Limb (tissue), 2 donors: ENCODE results near the gene MAPRE2.

Source experiments
- DNase-seq, 2 donors: peaks; one replicate each; pipeline ENCODE4 v3.0.0-alpha.2; 2016; ENCODE audit errors: extremely low spot score in 2 of 2

MAPRE2 gene

GRCh38 chr18:35121531-35121930, 80.3 kb downstream of the MAPRE2 start:
- no peak for DNase-seq

DNA sequence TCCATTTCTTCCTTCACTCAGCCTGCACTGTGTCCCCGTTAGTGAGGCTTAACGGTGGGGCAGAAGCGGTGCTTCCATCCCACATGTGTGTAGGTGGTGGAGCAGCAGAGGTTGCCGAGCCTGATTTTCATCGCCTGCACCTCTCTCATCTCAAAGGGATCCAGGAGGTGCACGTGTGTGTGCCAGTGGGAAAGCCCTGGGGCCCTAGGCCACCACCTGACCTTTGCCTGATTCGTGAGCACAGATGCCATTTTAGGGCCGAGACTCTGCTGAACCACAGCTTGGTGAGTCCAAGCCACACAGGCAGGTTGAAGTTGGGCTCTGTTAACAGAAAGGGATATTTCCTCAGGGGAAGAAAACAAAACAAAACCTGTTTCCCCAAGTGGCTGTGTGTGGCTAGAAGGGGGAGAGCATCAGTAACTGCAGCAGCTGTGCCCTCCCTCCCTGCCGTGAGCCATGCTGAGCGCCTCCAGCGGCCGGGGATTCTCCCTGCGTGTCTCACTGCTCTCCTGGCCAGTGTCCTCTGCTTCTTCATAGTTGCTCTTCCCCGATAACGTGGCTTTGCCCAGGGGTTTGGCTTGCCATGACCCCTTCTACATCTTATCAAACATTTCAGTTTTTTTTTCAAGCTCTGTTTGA, 81.5 kb downstream of the MAPRE2 start:
- DNase-seq, result no peak

DNA sequence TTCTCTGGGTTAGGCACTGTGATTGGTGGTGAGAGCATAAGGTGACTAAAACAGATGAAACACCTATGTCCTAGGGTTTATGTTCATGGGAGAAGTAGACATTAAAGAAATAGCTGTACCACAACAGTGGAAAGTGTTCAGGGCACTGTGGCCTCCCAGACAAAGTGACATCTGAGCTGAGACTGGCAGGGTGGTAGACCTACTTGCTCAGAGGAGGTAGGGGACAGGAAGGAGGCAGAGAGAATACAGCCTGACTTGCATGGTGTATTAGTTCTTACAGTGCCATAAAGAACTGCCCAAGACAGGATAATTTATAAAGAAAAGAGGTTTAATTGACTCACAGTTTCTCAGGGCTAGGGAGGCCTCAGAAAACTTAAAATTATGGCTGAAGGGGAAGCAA, 82.6 kb downstream of the MAPRE2 start:
- no peak for DNase-seq

DNA sequence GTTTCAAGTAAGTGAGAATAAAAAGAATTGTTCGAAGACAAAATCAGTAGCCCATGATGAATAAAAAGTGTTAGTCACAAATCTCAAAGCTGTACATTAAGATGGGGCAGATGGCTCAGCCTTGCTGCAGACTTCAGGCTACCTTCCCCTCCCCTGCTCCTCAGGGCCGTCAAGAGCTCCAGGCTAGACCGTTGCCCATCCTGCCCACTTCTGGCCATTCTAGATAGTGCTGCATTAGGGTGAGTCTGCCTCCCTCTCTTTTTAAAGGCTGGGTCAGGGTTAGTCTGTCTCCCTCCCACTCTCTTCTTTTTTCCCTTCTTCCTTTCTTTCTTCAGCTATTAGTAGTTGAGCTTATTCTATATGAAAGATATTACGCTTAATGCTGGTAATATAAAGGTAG, 86.0 kb downstream of the MAPRE2 start:
- DNase-seq, result no peak

- no peak for DNase-seq
These were observed 87.5 kb downstream of the MAPRE2 start for GRCh38 chr18:35128675-35129074.

DNA sequence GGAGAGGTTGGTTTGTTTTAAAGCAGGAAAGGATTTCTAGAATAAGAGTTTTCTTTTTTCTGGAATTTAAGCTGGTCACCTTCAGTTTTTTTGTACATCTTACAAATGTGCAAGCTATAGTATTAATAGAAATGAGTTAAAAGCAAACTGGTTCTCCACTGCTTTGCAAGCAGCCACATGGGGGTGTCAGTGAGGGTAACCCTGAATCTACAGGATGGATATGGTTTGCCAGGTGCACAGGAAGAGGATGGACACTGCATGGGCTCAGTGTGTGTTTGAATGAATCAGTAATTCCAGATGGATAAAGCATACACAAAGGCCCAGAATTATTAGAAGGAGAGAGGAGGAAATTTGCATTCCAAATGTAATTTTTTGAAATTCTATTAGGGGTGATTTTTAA, 89.0 kb downstream of the MAPRE2 start:
- DNase-seq, result no peak

- DNase-seq, result no peak
These were observed 90.3 kb downstream of the MAPRE2 start for GRCh38 chr18:35131387-35132020.

DNA sequence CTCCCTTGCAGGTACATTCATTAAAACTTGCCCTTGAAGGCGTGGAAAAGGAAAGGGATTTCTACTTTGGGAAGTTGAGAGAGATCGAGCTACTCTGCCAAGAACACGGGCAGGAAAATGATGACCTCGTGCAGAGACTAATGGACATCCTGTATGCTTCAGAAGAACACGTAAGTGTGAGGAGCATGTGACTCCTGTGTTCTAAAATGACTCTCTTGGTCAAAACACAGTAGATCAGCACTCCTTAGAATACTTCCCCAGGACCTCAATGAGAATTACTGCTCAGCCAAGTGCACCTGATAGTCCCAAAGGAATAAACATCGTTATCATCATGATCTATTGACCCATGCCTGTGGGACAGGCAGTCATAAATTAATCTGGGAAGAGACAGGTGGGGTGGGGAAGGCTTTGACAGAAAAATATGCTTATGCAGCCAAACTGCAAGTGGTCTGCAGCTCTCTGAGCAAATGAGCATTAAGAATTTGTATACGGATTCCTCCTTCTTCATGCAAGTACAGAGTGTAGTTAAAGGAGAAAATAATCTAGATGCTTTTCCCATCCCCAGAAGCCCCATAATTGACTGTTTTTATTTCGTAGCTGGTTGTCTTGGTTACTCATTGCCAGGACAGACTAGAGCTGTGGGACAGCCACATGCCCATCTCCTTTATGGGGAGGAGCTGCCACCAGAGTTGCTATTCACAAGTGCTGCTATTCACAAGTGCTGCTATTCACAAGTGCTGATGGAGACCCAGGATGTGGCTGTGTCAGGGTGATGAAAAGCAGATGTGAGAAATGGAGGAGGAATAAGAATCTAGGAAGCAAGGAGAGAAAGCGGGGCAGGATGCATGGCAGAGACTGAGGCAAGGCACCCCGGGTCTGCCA, 91.0 kb downstream of the MAPRE2 start:
- no peak for DNase-seq

DNA sequence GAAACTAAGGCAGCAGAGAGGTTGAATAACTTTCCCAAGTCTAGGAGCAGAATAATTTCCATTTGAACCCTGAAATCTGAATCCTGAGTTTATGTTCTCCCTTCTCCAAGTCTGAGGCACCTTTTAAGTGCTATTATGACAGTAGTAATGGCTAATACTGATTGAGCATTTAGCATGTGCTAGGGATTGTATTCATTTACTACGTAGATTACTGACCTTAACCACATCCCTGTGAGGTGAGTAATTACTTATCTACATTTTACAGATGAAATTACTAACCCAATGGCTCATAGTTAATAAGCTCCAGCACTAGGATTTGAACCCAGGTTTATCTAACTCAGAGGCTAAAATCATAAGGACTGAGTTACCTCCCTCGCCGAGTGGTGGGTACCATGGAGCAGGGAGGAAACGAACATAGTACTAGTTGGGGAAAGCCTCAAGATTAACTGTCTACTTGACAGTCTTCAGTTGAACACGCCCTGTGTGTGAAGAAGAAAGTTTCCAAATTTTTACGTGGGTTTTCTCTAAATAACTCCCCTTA, 93.0 kb downstream of the MAPRE2 start:
- no peak for DNase-seq

GRCh38 chr18:35134791-35135531, 93.7 kb downstream of the MAPRE2 start:
- no peak for DNase-seq

DNA sequence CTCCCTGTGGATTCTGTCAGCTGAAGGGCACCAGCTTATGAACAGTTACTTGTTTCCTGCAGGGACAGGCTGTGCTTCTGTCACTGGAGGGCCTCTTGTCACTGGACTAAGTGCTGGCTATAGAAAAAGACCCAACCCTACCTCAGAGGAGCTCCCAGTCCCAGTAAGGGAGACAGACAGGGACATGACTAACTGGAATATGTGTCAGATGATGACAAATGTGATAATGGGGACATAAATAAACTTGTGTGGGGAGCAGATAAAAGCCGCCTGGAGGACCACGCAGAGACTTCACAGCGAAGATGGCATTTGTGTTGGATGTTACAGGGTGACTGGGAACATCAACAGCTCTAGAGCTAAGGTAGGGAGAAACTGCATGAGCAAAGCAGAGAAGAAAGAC, 95.0 kb downstream of the MAPRE2 start:
- no peak for DNase-seq

GRCh38 chr18:35136885-35137284, 95.7 kb downstream of the MAPRE2 start:
- DNase-seq, result no peak

- DNase-seq, result no peak
These were observed 96.4 kb downstream of the MAPRE2 start for GRCh38 chr18:35137632-35138031.

GRCh38 chr18:35138773-35139172, 97.6 kb downstream of the MAPRE2 start:
- no peak for DNase-seq

DNA sequence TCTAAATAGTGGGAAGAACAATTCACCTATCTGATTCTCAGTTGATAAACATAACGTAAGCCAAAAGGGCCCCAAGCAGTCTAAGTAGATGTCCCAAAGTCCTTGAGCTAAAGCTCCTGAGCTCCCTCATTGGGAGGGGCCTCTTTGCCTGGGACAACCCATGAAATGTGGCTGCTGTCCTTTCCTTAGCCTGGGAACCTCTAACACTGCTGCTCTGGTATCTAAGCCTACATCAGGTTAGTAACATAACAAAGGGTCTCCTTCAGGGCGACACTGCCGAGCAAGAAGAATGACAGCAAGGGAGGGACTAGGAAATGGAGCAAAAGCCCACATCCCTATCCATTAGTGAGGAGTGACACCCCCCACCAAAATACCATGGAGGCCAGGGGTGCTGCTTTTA, 98.3 kb downstream of the MAPRE2 start:
- DNase-seq, result no peak

DNA sequence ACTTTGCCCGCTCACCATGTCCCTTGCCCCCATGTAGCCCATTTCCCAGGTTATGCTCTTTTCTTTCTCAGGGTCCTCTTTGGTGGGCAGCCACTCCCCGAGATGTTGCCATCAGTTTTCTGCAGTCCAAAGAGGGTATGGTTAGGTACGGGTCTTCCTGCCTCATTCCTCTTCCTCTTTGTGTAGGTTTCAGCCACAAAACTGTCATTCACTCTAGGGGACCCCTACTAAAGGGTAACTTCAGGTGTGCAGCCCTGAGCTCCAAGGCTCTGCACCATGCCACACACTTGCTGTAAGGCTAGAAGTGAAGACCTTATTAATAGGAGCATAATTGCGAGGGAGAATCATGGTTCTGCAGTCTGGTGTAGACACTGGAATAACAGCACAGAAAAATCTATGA, 99.9 kb downstream of the MAPRE2 start:
- DNase-seq, result no peak

DNA sequence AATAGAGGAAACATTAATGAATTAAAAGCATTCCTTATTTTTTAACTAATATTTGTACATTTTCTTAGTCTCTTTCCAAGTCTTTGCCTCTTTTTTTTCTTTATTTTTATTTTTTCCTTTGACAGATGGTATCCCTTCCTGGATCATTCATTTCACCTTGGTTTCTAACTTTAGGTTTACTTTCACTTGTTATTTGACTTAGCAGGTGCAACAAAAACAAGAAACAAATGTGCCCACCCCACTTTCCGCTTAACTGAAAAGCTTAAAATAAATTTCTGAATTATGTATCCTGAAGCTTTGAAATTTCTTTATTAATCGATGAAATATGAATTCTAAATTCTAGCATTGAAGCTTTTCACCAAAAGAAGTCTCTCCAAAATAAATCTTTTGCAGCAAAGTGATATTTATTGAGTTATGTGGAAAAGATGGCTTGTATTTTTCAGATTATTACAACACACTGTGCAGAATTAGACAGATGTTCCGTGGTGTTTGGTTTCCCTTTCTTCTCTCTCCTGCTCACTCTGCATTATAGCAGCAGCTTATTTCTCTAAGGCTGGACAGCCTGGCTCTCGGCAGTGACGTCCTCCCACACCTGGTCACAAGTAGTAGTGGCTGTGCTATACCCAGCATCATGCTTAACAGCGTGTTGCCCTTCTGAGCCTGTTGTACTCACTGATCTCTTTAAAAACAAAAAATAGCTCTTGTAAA, 100.5 kb downstream of the MAPRE2 start:
- DNase-seq, result no peak

- no peak for DNase-seq
These were observed 101.0 kb downstream of the MAPRE2 start for GRCh38 chr18:35142275-35142615.

- peak; percentile 51 to 58 for DNase-seq
These were observed 102.7 kb downstream of the MAPRE2 start for GRCh38 chr18:35143622-35144596.

GRCh38 chr18:35144698-35145097, 103.5 kb downstream of the MAPRE2 start:
- no peak for DNase-seq
